Keratinocyte (primary cell): Measurements from ENCODE around the gene OPHN1.

Experiments
- EZH2 ChIP-seq: IDR thresholded peaks from one replicate; pipeline ENCODE4 v1.6.1; 2012; ENCODE audit warnings: inconsistent platforms, mild to moderate bottlenecking, low read length, moderate library complexity
- TF ChIP-seq, protein P1 (sequence below), 3 experiments: IDR thresholded peaks in 1 of 3; conservative IDR thresholded peaks in 1 of 3; optimal IDR thresholded peaks in 1 of 3; 2 replicates in 2 of 3; 3 replicates in 1 of 3; pipeline versions ENCODE3 to v1.5.1; 2011; ENCODE audit warnings: low read length in 3 of 3, mild to moderate bottlenecking in 3 of 3, moderate library complexity in 2 of 3, control low read depth in 1 of 3, inconsistent platforms in 1 of 3; ENCODE audit not compliant: insufficient read depth in 2 of 3; ENCODE audit errors: extremely low read depth in 1 of 3

DNA sequence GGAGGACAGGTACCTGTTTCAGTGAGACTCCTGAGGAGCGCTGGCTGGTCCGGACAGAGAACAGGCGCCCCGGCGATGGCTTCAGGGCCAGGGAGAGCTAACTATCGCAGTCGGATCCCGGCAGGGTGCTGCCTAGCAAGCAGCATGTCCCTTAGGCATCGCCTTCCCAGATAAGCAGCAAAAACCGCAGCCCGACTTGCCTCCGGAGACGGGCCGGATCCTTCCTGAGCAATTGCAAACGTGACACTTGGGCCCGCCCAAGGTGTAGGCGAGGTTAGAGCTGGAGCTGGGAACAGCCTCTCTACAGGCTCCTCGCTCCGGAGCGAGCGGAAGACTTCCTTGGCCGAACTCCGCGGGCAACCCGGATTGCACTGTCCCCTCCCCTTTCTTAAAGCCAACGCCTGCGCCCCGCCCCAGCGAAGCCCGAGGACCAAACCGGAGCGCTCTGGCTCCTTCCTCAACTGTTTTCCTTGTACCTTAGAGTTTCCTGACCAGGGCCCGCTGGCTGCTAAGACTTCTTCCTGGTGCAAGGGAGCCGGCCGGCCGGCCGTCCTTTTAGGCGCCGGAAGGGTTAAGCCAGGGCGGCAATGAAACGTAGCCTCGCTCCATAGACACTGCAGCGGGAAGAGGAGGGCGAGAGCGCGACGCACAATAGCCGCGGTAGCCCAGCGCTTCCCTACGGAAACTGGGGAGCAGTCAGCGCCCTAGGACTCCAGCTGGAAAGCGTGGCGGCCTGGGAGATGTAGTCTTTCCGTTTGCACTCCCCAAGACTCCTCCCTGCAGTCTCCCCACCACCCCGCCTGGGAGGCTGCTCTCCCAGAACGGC is at the start of gene OPHN1:
- TF ChIP-seq EZH2, result no peak
- TF ChIP-seq, protein P1, sequence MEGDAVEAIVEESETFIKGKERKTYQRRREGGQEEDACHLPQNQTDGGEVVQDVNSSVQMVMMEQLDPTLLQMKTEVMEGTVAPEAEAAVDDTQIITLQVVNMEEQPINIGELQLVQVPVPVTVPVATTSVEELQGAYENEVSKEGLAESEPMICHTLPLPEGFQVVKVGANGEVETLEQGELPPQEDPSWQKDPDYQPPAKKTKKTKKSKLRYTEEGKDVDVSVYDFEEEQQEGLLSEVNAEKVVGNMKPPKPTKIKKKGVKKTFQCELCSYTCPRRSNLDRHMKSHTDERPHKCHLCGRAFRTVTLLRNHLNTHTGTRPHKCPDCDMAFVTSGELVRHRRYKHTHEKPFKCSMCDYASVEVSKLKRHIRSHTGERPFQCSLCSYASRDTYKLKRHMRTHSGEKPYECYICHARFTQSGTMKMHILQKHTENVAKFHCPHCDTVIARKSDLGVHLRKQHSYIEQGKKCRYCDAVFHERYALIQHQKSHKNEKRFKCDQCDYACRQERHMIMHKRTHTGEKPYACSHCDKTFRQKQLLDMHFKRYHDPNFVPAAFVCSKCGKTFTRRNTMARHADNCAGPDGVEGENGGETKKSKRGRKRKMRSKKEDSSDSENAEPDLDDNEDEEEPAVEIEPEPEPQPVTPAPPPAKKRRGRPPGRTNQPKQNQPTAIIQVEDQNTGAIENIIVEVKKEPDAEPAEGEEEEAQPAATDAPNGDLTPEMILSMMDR (optimal IDR thresholded peaks at IDR 0.05 in 1 of 3, IDR thresholded peaks at IDR 0.05 in 1 of 3, conservative IDR thresholded peaks at IDR 0.05 in 1 of 3; ENCODE audit: extremely low read depth in 1 of 3, insufficient read depth in 2 of 3, low read length in 3 of 3), result no peak
